Activated T-cell treated with anti-CD3 and anti-CD28 coated beads, Interleukin-2, amount 50 U/mL, for 24 hours (primary cell): ENCODE measurements around the gene FXYD5.

Experiments
- DNase-seq: peaks from one replicate; pipeline ENCODE4 v3.0.0-alpha.2; 2020
- H3K27ac Mint-ChIP-seq: 2 replicates; pipeline ENCODE4 v1.8.0; 2020; ENCODE audit warnings: mild to moderate bottlenecking, mixed read lengths
- H3K27me3 Mint-ChIP-seq: 2 replicates; pipeline ENCODE4 v1.8.0; 2020; ENCODE audit warnings: mixed read lengths
- H3K36me3 Mint-ChIP-seq: 2 replicates; pipeline ENCODE4 v1.8.0; 2020; ENCODE audit warnings: low read depth, mixed read lengths
- H3K4me1 Mint-ChIP-seq: 2 replicates; pipeline ENCODE4 v1.8.0; 2020; ENCODE audit warnings: low read depth, mixed read lengths
- H3K4me3 Mint-ChIP-seq: 2 replicates; pipeline ENCODE4 v1.8.0; 2020; ENCODE audit warnings: mild to moderate bottlenecking, moderate library complexity, mixed read lengths
- H3K9me3 Mint-ChIP-seq: 2 replicates; pipeline ENCODE4 v1.8.0; 2020; ENCODE audit warnings: mixed read lengths

FXYD5 gene, protein sequence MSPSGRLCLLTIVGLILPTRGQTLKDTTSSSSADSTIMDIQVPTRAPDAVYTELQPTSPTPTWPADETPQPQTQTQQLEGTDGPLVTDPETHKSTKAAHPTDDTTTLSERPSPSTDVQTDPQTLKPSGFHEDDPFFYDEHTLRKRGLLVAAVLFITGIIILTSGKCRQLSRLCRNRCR

GRCh38 chr19:35154525-35155406 lies at the start of gene FXYD5:
TSS of gene FXYD5 (plus strand) at chr19:35154735. CDS start at chr19:35155551, 816 bp downstream.
- H3K4me3 Mint-ChIP-seq = peak within 1 kb of the TSS; percentile 100
- H3K27ac Mint-ChIP-seq = peak within 1 kb of the TSS; percentile 100
- DNase-seq = peak; percentile 87
- peaks cover 57% of the 10 kb centered on the region for H3K36me3 Mint-ChIP-seq
- H3K9me3 Mint-ChIP-seq = no peaks in the 10 kb centered on the region
- no peaks in the 10 kb centered on the region for H3K27me3 Mint-ChIP-seq
- H3K4me1 Mint-ChIP-seq = peaks cover 53% of the 10 kb centered on the region

- Mint-ChIP-seq H3K27me3 (peaks cover 5% of the 10 kb centered on the region), H3K4me3 (no peak overlapping the region), H3K9me3 (no peaks in the 10 kb centered on the region), H3K27ac (no peak overlapping the region), H3K4me1 (peaks cover 8% of the 10 kb centered on the region), H3K36me3 (no peaks in the 10 kb centered on the region)
- no peak for DNase-seq
These were observed 49.5 kb upstream of the FXYD5 start for GRCh38 chr19:35105047-35105410.

DNA sequence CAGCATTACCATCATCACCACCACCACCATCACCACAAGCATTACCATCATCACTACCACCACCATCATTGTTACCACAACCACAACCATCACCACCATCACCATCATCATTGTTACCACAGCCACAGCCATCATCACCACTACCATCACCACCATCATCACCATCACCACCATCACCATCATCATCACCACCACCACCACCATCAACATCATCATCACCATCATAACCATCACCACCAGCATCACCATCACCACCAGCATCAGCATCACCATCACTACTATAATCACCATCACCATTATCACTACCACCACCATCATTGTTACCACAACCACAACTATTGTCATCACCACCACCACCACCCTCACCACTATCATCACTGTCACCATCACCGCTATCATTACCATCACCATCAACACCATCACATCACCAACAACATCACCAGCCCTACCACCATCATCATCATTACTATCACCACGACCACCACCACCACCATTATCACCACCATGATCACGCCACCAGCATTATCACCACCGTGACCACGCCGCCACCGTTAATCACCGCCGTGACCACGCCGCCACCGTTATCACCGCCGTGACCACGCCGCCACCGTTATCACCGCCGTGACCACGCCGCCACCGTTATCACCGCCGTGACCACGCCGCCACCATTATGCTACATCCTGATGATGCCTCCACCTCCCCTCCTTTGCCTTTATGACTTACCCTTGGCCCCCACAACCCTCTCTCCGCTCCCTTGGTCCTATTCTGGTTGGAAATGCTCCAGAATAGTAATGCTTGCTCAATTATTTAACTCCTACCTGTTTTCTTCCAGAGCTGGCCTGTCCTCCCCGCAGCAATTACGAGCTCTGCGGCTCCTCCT lies 48.9 kb upstream of the FXYD5 start:
- Mint-ChIP-seq H3K4me1 (peaks cover 8% of the 10 kb centered on the region), H3K36me3 (no peaks in the 10 kb centered on the region), H3K27ac (no peak overlapping the region), H3K9me3 (no peaks in the 10 kb centered on the region), H3K27me3 (peaks cover 5% of the 10 kb centered on the region), H3K4me3 (no peak overlapping the region)
- no peak for DNase-seq

DNA sequence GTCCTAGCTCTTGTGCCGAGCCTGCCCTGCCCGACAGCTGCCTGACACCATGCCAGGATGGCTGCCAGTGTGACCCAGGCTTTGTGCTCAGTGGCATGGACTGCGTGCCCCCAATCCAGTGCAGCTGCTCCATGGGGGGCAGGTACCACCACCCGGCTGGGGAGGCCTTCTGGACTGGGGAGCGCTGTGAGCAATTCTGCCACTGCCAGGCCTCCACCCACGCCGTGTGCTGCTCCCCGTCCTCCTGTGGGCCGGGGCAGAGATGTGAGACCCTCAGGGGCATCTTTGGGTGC lies 48.3 kb upstream of the FXYD5 start:
- Mint-ChIP-seq H3K36me3 (no peaks in the 10 kb centered on the region), H3K27ac (no peak overlapping the region), H3K9me3 (no peaks in the 10 kb centered on the region)

DNA sequence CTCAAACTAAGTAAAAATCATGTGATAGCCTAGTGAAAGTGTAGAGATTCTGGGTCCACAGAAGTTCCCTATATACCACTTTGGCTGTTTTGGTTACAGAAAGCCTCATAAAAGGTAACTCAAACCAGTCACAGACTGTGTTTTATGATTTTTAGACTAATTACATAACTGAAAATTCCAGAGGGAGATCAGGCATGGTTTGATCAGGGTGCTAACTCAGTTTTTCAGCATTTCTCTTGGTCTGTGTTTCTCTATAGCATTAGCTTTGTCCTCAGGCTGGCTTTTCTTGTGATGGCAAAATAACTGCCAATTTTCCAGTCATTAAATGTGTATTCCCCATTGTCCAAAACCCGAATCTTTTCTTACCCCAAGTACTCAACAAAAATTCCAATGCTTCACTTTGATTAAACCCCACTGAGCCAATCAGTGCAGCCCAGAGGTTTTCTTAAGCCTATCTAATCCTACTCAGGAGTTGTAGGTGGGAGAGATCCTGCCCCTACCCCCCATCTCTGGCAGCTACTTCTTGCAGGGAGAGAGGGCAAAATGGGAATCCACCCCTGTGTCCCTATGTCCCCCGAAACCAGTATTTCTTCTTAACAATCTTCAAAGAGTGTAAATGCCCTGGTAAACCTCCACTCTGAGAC lies 47.5 kb upstream of the FXYD5 start:
- no peak overlapping the region for H3K27ac Mint-ChIP-seq
- peaks cover 8% of the 10 kb centered on the region for H3K4me1 Mint-ChIP-seq
- H3K27me3 Mint-ChIP-seq = peaks cover 5% of the 10 kb centered on the region
- no peak overlapping the region for H3K4me3 Mint-ChIP-seq
- no peaks in the 10 kb centered on the region for H3K36me3 Mint-ChIP-seq
- H3K9me3 Mint-ChIP-seq = no peaks in the 10 kb centered on the region
- DNase-seq = no peak

More for the DNA sequence above, 48.3 kb upstream of the FXYD5 start:
- Mint-ChIP-seq H3K4me1 (peaks cover 8% of the 10 kb centered on the region), H3K4me3 (no peak overlapping the region), H3K27me3 (peaks cover 5% of the 10 kb centered on the region)
- no peak for DNase-seq

GRCh38 chr19:35107545-35107944 lies 47.0 kb upstream of the FXYD5 start:
- no peak for DNase-seq
- peaks cover 5% of the 10 kb centered on the region for H3K27me3 Mint-ChIP-seq
- H3K4me1 Mint-ChIP-seq = peaks cover 8% of the 10 kb centered on the region
- H3K27ac Mint-ChIP-seq = no peak overlapping the region
- H3K36me3 Mint-ChIP-seq = no peaks in the 10 kb centered on the region
- no peaks in the 10 kb centered on the region for H3K9me3 Mint-ChIP-seq
- no peak overlapping the region for H3K4me3 Mint-ChIP-seq

DNA sequence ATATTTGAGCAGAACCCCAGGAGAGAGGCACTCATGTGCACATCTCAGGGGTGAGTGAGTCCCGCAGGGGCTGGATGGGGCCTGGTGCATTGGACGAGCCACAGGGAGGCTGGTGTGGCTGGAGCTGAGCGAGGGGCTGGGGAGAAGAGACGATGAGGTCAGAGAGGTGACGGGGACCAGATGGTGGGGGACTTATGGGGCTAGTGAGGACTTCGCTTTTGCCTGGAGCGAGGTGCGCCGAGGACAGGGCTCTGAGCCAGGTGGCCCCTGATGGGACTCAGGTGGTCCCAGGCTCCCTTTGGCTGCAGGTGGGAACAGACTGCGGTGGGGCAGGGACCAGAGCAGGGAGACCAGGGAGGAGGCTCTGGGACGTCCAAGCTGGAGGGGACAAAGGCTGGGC lies 45.8 kb upstream of the FXYD5 start:
- peaks cover 8% of the 10 kb centered on the region for H3K4me1 Mint-ChIP-seq
- peaks cover 5% of the 10 kb centered on the region for H3K27me3 Mint-ChIP-seq
- H3K4me3 Mint-ChIP-seq = no peak overlapping the region
- no peak for DNase-seq
- H3K9me3 Mint-ChIP-seq = no peaks in the 10 kb centered on the region
- H3K27ac Mint-ChIP-seq = no peak overlapping the region
- H3K36me3 Mint-ChIP-seq = no peaks in the 10 kb centered on the region

DNA sequence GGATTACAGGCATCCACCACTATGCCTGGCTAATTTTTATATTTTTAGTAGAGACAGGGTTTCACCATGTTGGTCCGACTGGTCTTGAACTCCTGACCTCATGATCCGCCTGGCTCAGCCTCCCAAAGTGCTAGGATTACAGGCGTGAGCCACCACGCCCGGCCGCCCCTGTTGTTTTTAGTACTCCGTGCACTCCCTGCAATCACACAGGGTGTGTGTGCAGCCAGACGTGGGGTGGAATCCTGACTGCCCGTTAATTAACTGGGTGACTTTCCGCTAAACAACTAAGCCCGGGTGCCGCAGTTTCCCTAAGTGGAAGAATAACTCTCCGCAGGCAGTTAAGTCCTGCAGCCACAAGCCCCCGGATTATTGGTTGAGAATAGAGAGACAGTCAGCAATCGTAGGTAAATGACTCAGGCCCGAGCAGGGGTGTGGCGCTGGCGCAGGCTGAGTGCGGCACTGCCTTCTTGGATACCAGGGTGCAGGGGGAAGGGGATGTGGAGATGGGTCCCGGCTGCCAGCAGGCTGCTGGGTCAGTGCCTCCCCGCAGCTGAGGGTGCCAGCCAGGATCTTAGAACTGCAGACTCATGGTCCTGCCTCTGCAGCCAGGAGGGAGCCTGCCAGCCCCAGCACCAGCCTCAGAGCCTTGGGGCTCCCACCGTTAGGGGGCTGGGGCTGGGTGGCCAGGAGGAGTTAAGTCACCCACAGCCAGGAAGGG lies 45.0 kb upstream of the FXYD5 start:
- Mint-ChIP-seq H3K9me3 (no peaks in the 10 kb centered on the region), H3K4me3 (no peak overlapping the region), H3K36me3 (no peaks in the 10 kb centered on the region), H3K27ac (no peak overlapping the region), H3K4me1 (peaks cover 11% of the 10 kb centered on the region), H3K27me3 (peaks cover 5% of the 10 kb centered on the region)
- no peak for DNase-seq

GRCh38 chr19:35110974-35111373 lies 43.6 kb upstream of the FXYD5 start:
- Mint-ChIP-seq H3K4me1 (peaks cover 15% of the 10 kb centered on the region), H3K4me3 (no peak overlapping the region), H3K9me3 (no peaks in the 10 kb centered on the region), H3K27me3 (peaks cover 5% of the 10 kb centered on the region), H3K27ac (no peak overlapping the region), H3K36me3 (no peaks in the 10 kb centered on the region)
- DNase-seq = no peak

DNA sequence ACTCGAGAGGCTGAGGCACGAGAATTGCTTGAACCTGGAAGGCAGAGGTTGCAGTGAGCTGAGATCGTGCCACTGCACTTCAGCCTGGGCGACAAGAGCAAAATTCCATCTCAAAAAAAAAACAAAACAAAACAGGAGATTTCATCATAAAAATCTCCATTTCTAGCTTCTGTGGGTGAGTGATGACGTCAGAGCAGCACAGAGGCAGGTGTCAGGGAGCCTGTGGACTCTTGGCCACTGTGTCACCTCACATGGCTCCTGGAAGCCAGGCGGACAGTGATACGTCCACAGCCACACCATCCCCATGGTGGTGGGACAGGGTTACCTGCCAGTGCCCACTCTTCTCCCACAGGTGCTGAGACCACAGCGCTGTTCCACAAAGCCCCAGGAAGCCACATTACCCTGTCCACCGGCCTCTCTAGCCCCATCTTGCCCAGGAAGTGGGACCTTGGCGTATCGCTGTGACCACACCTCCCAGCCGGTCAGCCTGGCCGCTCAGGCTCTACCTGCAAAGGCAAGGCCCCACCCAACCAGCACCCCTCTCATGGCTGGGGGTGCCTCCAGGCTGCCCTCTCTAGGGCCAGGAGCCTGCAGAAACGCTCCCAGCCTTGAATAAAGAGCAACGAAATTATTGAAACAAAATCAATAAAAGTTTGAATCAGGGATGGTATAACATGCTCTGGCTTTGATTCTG lies 41.4 kb upstream of the FXYD5 start:
- Mint-ChIP-seq H3K9me3 (no peaks in the 10 kb centered on the region), H3K36me3 (no peaks in the 10 kb centered on the region), H3K27me3 (peaks cover 5% of the 10 kb centered on the region), H3K4me1 (peaks cover 7% of the 10 kb centered on the region), H3K27ac (no peak overlapping the region), H3K4me3 (no peak overlapping the region)
- no peak for DNase-seq

DNA sequence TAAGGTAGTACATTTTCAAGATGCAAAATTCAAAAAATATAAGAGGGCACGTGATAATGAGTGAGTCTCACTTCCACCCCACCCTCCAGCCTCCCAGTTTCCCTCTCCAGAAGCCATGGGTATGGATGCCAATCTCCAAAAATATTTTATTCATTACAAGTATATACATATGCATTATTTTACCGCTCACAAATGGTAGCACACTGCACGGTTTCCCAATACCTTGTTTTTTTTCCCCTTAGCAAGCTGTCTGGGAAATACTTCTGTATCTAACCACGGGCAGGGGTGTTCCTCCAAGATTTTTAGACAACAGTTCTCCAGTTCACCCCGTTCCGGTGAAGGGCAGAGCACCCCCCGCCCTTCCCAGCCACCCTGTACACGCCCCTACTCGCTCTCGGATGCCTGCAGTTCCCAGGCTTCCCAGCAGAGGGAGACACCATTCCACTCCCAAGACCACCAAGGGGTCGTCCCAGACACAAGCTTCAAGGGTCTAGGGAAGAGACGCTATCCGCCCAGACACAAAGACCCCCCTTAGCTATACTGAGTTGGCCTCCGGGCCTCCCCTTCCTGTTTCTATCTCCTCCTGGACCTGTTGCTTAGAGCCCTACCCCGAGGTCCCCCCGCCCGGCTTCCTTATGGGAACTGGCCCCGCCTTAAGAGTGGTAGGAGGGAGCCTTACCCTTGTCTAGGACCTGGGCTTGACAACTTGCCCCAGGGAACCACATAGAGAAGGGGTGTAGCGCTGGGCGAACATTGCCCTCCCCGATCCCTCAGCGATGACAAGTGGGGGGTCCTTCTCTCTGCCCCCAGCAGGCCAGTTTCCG lies 40.0 kb upstream of the FXYD5 start:
- Mint-ChIP-seq H3K36me3 (no peaks in the 10 kb centered on the region), H3K4me1 (peaks cover 7% of the 10 kb centered on the region), H3K27me3 (peaks cover 4% of the 10 kb centered on the region), H3K4me3 (peak overlapping the region; percentile 20), H3K9me3 (no peaks in the 10 kb centered on the region), H3K27ac (no peak overlapping the region)
- peak; percentile 85 for DNase-seq

- Mint-ChIP-seq H3K4me3 (peak within 1 kb of the TSS; percentile 20), H3K9me3 (no peaks in the 10 kb centered on the region), H3K36me3 (no peaks in the 10 kb centered on the region), H3K27me3 (no peaks in the 10 kb centered on the region), H3K27ac (no peak within 1 kb of the TSS), H3K4me1 (peaks cover 7% of the 10 kb centered on the region)
- DNase-seq = no peak
These were observed 39.2 kb upstream of the FXYD5 start, which contains the start of gene FXYD3 for GRCh38 chr19:35115177-35115951. TSS of gene FXYD3 (plus strand) at chr19:35115823. CDS start at chr19:35119377, 3,554 bp downstream.
